Uterus (tissue), 4 donors: ENCODE measurements around the gene TLE3. TPM values are rescaled to one million over a fixed set of nuclear protein-coding genes. Genes with fewer than 3 reads are reported as not detected.
"Not testable (repeated sequence)": the region's sequence is repeated elsewhere in the genome, so short reads cannot be mapped to it uniquely, and the experiment has no call there.

Experiments
- DNase-seq, 2 donors: peaks; one replicate each; pipeline ENCODE4 v3.0.0-alpha.2; 2019 to 2020
- H3K27ac ChIP-seq, 2 donors: fragments of 200-600 bp; sonication (generic); 1 replicate in 1 of 2; 2 replicates in 1 of 2; pipeline ENCODE4 v1.5.1; 2016 to 2018
- H3K27me3 ChIP-seq, 2 donors: fragments of 200-600 bp; sonication (generic); one replicate each; pipeline ENCODE4 v1.5.1; 2018 to 2019; ENCODE audit warnings: control low read depth in 1 of 2
- H3K36me3 ChIP-seq, 2 donors: fragments of 200-600 bp; sonication (generic); one replicate each; pipeline ENCODE4 v1.5.1; 2019; ENCODE audit warnings: control low read depth in 1 of 2
- H3K4me1 ChIP-seq, 2 donors: fragments of 200-600 bp; sonication (generic); one replicate each; pipeline ENCODE4 v1.5.1; 2018 to 2019; ENCODE audit warnings: control low read depth in 1 of 2
- H3K4me3 ChIP-seq, 2 donors: fragments of 200-600 bp; sonication (generic); 1 replicate in 1 of 2; 2 replicates in 1 of 2; pipeline ENCODE4 v1.5.1; 2018 to 2019; ENCODE audit warnings: mild to moderate bottlenecking in 1 of 2
- H3K9me3 ChIP-seq, 2 donors: fragments of 200-600 bp; sonication (generic); one replicate each; pipeline ENCODE4 v1.5.1; 2019; ENCODE audit warnings: control low read depth in 1 of 2
- CTCF ChIP-seq, 4 experiments: fragments of 200-600 bp in 2 of 4; fragments of 450-650 bp in 2 of 4; sonication (generic) in 2 of 4; IDR thresholded peaks; one replicate each; pipeline ENCODE4 v1.5.1; 2016 to 2019; ENCODE audit warnings: antibody characterized with exemption in 4 of 4, mild to moderate bottlenecking in 2 of 4, moderate library complexity in 1 of 4
- POLR2A ChIP-seq, 2 donors: fragments of 450-650 bp; IDR thresholded peaks; one replicate each; pipeline ENCODE4 v1.6.1; 2016; ENCODE audit warnings: antibody characterized with exemption in 2 of 2, mild to moderate bottlenecking in 1 of 2, moderate library complexity in 1 of 2
- intact Hi-C: fragments of 100-400 bp; cut with DNase I; formaldehyde crosslinking; loops from one replicate; pipeline ENCODE4 v1.15.1; 2023; ENCODE audit warnings: low total_unique reads
- total RNA-seq, 4 donors: library from RNA; depleted of rRNA in 3 of 4; stranded (reverse); fragments of >200 nt in 3 of 4; gene quantifications; one replicate each; pipeline versions ENCODE4 v1.1.0 to v1.2.4, GENCODE V29; 2014 to 2023
- donor health status: DM: yes; HTN: yes; CAD: no.

TLE3 gene
- total RNA-seq, 4 donors from 2014 or later = 7.4 to 244 (median 49.4) TPM

GRCh38 chr15:70140025-70140542 lies 42.4 kb upstream of the TLE3 start:
- no peak overlapping the region for H3K27ac ChIP-seq
- intact Hi-C loops = no loop called here
- no peak for DNase-seq
- TF ChIP-seq POLR2A (IDR thresholded peaks at IDR 0.05) (no peak), CTCF (IDR thresholded peaks at IDR 0.05) (no peak)
- no peaks in the 10 kb centered on the region for H3K9me3 ChIP-seq
- no peak overlapping the region for H3K4me3 ChIP-seq
- no peaks in the 10 kb centered on the region for H3K36me3 ChIP-seq
- peaks cover 0 to 3% of the 10 kb centered on the region in 2 donors for H3K4me1 ChIP-seq
- no peaks in the 10 kb centered on the region for H3K27me3 ChIP-seq

GRCh38 chr15:70137967-70138366 lies 40.2 kb upstream of the TLE3 start:
- intact Hi-C loops = no loop called here
- H3K36me3 ChIP-seq = no peaks in the 10 kb centered on the region
- no peaks in the 10 kb centered on the region for H3K27me3 ChIP-seq
- H3K4me3 ChIP-seq = no peak overlapping the region
- no peaks in the 10 kb centered on the region for H3K9me3 ChIP-seq
- TF ChIP-seq POLR2A (IDR thresholded peaks at IDR 0.05) (no peak), CTCF (IDR thresholded peaks at IDR 0.05) (no peak)
- no peak overlapping the region for H3K27ac ChIP-seq
- peaks cover 0 to 3% of the 10 kb centered on the region in 2 donors for H3K4me1 ChIP-seq
- DNase-seq = no peak

- intact Hi-C loops, DNase-seq, H3K4me3 ChIP-seq, H3K4me1 ChIP-seq, H3K27ac ChIP-seq, H3K27me3 ChIP-seq, H3K9me3 ChIP-seq, H3K36me3 ChIP-seq: not testable (repeated sequence)
Measured at GRCh38 chr15:70137021-70137420, 39.3 kb upstream of the TLE3 start.

- no peak for DNase-seq
- intact Hi-C loops = no loop called here
- TF ChIP-seq POLR2A (IDR thresholded peaks at IDR 0.05) (no peak), CTCF (IDR thresholded peaks at IDR 0.05) (no peak)
Measured at GRCh38 chr15:70133781-70134421, 36.2 kb upstream of the TLE3 start.

GRCh38 chr15:70133296-70133695 lies 35.6 kb upstream of the TLE3 start:
- no peaks in the 10 kb centered on the region for H3K4me1 ChIP-seq
- H3K27me3 ChIP-seq = no peaks in the 10 kb centered on the region
- H3K36me3 ChIP-seq = no peaks in the 10 kb centered on the region
- H3K27ac ChIP-seq = no peak overlapping the region
- DNase-seq = no peak
- intact Hi-C loops = no loop called here
- no peak overlapping the region for H3K4me3 ChIP-seq
- TF ChIP-seq POLR2A (IDR thresholded peaks at IDR 0.05) = no peak
- no peak for TF ChIP-seq CTCF (IDR thresholded peaks at IDR 0.05)
- H3K9me3 ChIP-seq = no peaks in the 10 kb centered on the region

More at GRCh38 chr15:70133781-70134421, 36.2 kb upstream of the TLE3 start:
- Histone ChIP-seq H3K4me1 (no peaks in the 10 kb centered on the region), H3K27me3 (no peaks in the 10 kb centered on the region), H3K9me3 (no peaks in the 10 kb centered on the region), H3K27ac (no peak overlapping the region), H3K36me3 (no peaks in the 10 kb centered on the region), H3K4me3 (no peak overlapping the region)
